H1 (cell line): ENCODE data around the gene PTGER3.

Experiments
- CEBPB ChIP-seq: IDR thresholded peaks from 2 replicates; pipeline ENCODE4 v1.6.1; 2012; ENCODE audit warnings: low read depth, low read length
- CTCF ChIP-seq, 3 experiments: IDR thresholded peaks; 1 replicate in 2 of 3; 2 replicates in 1 of 3; pipeline versions ENCODE4 v1.5.1 to v1.6.1; 2011; ENCODE audit warnings: low read length in 3 of 3, mild to moderate bottlenecking in 3 of 3, inconsistent platforms in 2 of 3, low read depth in 1 of 3, moderate library complexity in 1 of 3; ENCODE audit not compliant: insufficient read depth in 1 of 3; ENCODE audit errors: control extremely low read depth in 1 of 3
- E2F6 ChIP-seq: IDR thresholded peaks from 2 replicates; pipeline ENCODE4 v1.6.1; 2012; ENCODE audit warnings: inconsistent platforms
- GTF2F1 ChIP-seq: IDR thresholded peaks from 2 replicates; pipeline ENCODE4 v1.6.1; 2012; ENCODE audit warnings: low read depth, low read length, improper control_type of control experiment, borderline replicate concordance
- JUN ChIP-seq: IDR thresholded peaks from 2 replicates; pipeline ENCODE4 v1.6.1; 2011; ENCODE audit warnings: low read depth, mild to moderate bottlenecking, improper control_type of control experiment, low read length
- POLR2A ChIP-seq, 2 experiments: IDR thresholded peaks; 1 replicate in 1 of 2; 2 replicates in 1 of 2; pipeline ENCODE4 v1.6.1; 2011; ENCODE audit warnings: low read depth in 2 of 2, low read length in 2 of 2, mild to moderate bottlenecking in 2 of 2; ENCODE audit errors: control extremely low read depth in 1 of 2
- POLR2AphosphoS5 ChIP-seq: IDR thresholded peaks from 2 replicates; pipeline ENCODE4 v1.6.1; 2011; ENCODE audit warnings: low read depth, low read length
- SIN3A ChIP-seq, 2 experiments: IDR thresholded peaks in 1 of 2; conservative IDR thresholded peaks in 1 of 2; 2 replicates each; pipeline ENCODE4 v1.6.1; 2011 to 2012; ENCODE audit warnings: low read length in 2 of 2, improper control_type of control experiment in 1 of 2, low read depth in 1 of 2, mild to moderate bottlenecking in 1 of 2
- SP1 ChIP-seq: IDR thresholded peaks from 2 replicates; pipeline ENCODE4 v1.6.1; 2011; ENCODE audit warnings: low read depth, low read length
- TCF12 ChIP-seq: IDR thresholded peaks from 2 replicates; pipeline ENCODE4 v1.6.1; 2011; ENCODE audit warnings: low read depth, mild to moderate bottlenecking, low read length
- USF2 ChIP-seq: IDR thresholded peaks from 2 replicates; pipeline ENCODE4 v1.6.1; 2011; ENCODE audit warnings: low read length, improper control_type of control experiment
- ZNF274 ChIP-seq: IDR thresholded peaks from 2 replicates; pipeline ENCODE4 v1.7.0; 2012; ENCODE audit warnings: low read length, borderline replicate concordance; ENCODE audit errors: extremely low read depth

GRCh38 chr1:70970407-70970806 lies 77.2 kb downstream of the PTGER3 start:
- TF ChIP-seq TCF12 (no peak), CEBPB (no peak), CTCF (IDR thresholded peaks at IDR 0.05; ENCODE audit: control extremely low read depth in 1 of 3, insufficient read depth in 1 of 3, low read depth in 1 of 3, low read length in 3 of 3) (peak in 1 of 3 experiments; percentile 14; a peak in 1 of 4 replicates), JUN (no peak), POLR2AphosphoS5 (no peak), GTF2F1 (no peak), POLR2A (IDR thresholded peaks at IDR 0.05; ENCODE audit: control extremely low read depth in 1 of 2, low read depth in 2 of 2, low read length in 2 of 2) (no peak), USF2 (no peak), SIN3A (conservative IDR thresholded peaks at IDR 0.05 in 1 of 2, IDR thresholded peaks at IDR 0.05 in 1 of 2; ENCODE audit: low read depth in 1 of 2, low read length in 2 of 2) (no peak), ZNF274 (no peak), SP1 (no peak), E2F6 (no peak)
